ENCODE results near the gene TULP3. TPM values are rescaled to one million over a fixed set of nuclear protein-coding genes. Genes with fewer than 3 reads are reported as not detected.

Gene TULP3
- polyA plus RNA-seq, 10 donors: 23.3 to 34.6 (median 25.8) TPM

- peak; percentile 89 to 97 (median 94) for DNase-seq
These were observed 13.4 kb upstream of the TULP3 start, which contains the start of the genes FOXM1 and RHNO1 for GRCh38 chr12:2877047-2877952. Gene FOXM1 (minus strand): TSS chr12:2877174. CDS start chr12:2874478, 2,696 bp downstream. Gene RHNO1 (plus strand): TSS chr12:2877223. CDS start chr12:2885367, 8,144 bp downstream.

- peak in 1 of 3 donors; percentile 44 for DNase-seq
These were observed 12.5 kb upstream of the TULP3 start for GRCh38 chr12:2877953-2878732.

- DNase-seq: no peak
These were observed 10.8 kb upstream of the TULP3 start for GRCh38 chr12:2879853-2880252.

- no peak for DNase-seq
These were observed 5.9 kb upstream of the TULP3 start for GRCh38 chr12:2884810-2885209.

- DNase-seq: no peak
These were observed 3.8 kb upstream of the TULP3 start for GRCh38 chr12:2886768-2887450.

GRCh38 chr12:2890001-2890387 lies 697 bp upstream of the TULP3 start:
- DNase-seq: no peak

- peak; percentile 43 to 88 (median 71) for DNase-seq
These were observed 756 bp downstream of the TULP3 start for GRCh38 chr12:2891240-2892053.

GRCh38 chr12:2892246-2892645 lies 1.6 kb downstream of the TULP3 start:
- DNase-seq: peak in 1 of 3 donors; percentile 34

GRCh38 chr12:2893007-2893406 lies 2.3 kb downstream of the TULP3 start:
- DNase-seq: peak in 2 of 3 donors; percentile 54 to 69

GRCh38 chr12:2895051-2895451 lies 4.4 kb downstream of the TULP3 start:
- DNase-seq: no peak

- DNase-seq: no peak
These were observed 4.8 kb downstream of the TULP3 start for GRCh38 chr12:2895511-2895910.

GRCh38 chr12:2897418-2897817 lies 6.7 kb downstream of the TULP3 start:
- DNase-seq: no peak

GRCh38 chr12:2900642-2901041 lies 10.0 kb downstream of the TULP3 start:
- no peak for DNase-seq

GRCh38 chr12:2902272-2902880 lies 11.7 kb downstream of the TULP3 start:
- DNase-seq: no peak

- no peak for DNase-seq
These were observed 13.6 kb downstream of the TULP3 start for GRCh38 chr12:2904260-2904659.

- no peak for DNase-seq
These were observed 21.5 kb downstream of the TULP3 start for GRCh38 chr12:2912216-2912575.

GRCh38 chr12:2919249-2919648 lies 28.6 kb downstream of the TULP3 start:
- DNase-seq: no peak

- no peak for DNase-seq
These were observed 31.6 kb downstream of the TULP3 start for GRCh38 chr12:2922329-2922728.

GRCh38 chr12:2923057-2923456 lies 32.4 kb downstream of the TULP3 start:
- no peak for DNase-seq

GRCh38 chr12:2924019-2924418 lies 33.3 kb downstream of the TULP3 start:
- DNase-seq: no peak

Data from muscle of back (tissue), 11 donors.